IMR-90 (cell line): ENCODE data around the gene HPN. TPM values are rescaled to one million over a fixed set of nuclear protein-coding genes. Genes with fewer than 3 reads are reported as not detected.
A peak's percentile ranks its signal among the peaks of the same experiment; 100 is the strongest.

Experiments
- ATAC-seq: fragments of 200-7000 bp; cut with Tn5 transposase; 2 replicates; pipeline ENCODE4 v1.9.1; 2020; ENCODE audit warnings: low read depth, mild to moderate bottlenecking, moderate library complexity
- BruUV-seq: library from RNA; stranded (reverse); fragments of 400-500 nt; replicated peaks from 2 replicates; lab custom pipeline; 2021; lab: Mats Ljungman, UMichigan
- CTCF ChIA-PET: fragments of 300-600 bp; formaldehyde crosslinking; extraction: SDS; loops from one replicate; lab custom pipeline; 2021; ENCODE audit warnings: antibody characterized with exemption; lab: Yijun Ruan, JAX
- POLR2A ChIA-PET: fragments of 300-600 bp; sonication (Branson Sonifier 250); formaldehyde crosslinking; loops from one replicate; lab custom pipeline; 2022; ENCODE audit warnings: antibody characterized with exemption; ENCODE audit not compliant: unreplicated experiment; lab: Charles Lee
- DNase-seq: peaks from one replicate; pipeline ENCODE4 v3.0.0; 2013
- H2AFZ ChIP-seq: replicated peaks from 2 replicates; pipeline ENCODE3; 2013; ENCODE audit warnings: low read length, mild to moderate bottlenecking; ENCODE audit not compliant: poor library complexity
- H2AK5ac ChIP-seq: 2 replicates; pipeline ENCODE4 v1.6.1; 2013; ENCODE audit warnings: low read depth, low read length, inconsistent platforms
- H2AK9ac ChIP-seq: replicated peaks from 2 replicates; pipeline ENCODE3; 2013; ENCODE audit warnings: mild to moderate bottlenecking, low read depth, low read length, moderate library complexity; ENCODE audit not compliant: poor library complexity
- H2BK120ac ChIP-seq: 2 replicates; pipeline ENCODE4 v1.6.1; 2013; ENCODE audit warnings: low read depth, low read length, inconsistent platforms
- H2BK15ac ChIP-seq: 3 replicates; pipeline ENCODE4 v1.6.1; 2013; ENCODE audit warnings: low read depth, low read length, inconsistent platforms
- H2BK20ac ChIP-seq: 2 replicates; pipeline ENCODE4 v1.6.1; 2013; ENCODE audit warnings: low read depth, mild to moderate bottlenecking, inconsistent platforms, low read length, moderate library complexity
- H2BK5ac ChIP-seq: 2 replicates; pipeline ENCODE4 v1.6.1; 2013; ENCODE audit warnings: mild to moderate bottlenecking, low read depth, low read length, inconsistent platforms; ENCODE audit not compliant: poor library complexity, severe bottlenecking
- H3K14ac ChIP-seq: replicated peaks from 2 replicates; pipeline ENCODE4 v1.6.1; 2013; ENCODE audit warnings: low read depth, low read length, inconsistent platforms
- H3K18ac ChIP-seq: 2 replicates; pipeline ENCODE4 v1.6.1; 2013; ENCODE audit warnings: low read depth, low read length, control low read depth
- H3K23ac ChIP-seq: 2 replicates; pipeline ENCODE4 v1.6.1; 2013; ENCODE audit warnings: low read depth, low read length, inconsistent platforms
- H3K27ac ChIP-seq: 2 replicates; pipeline ENCODE4 v1.5.1; 2013; ENCODE audit warnings: mild to moderate bottlenecking, control low read depth, low read length; ENCODE audit not compliant: insufficient read depth
- H3K27me3 ChIP-seq: 2 replicates; pipeline ENCODE4 v1.6.1; 2013; ENCODE audit warnings: low read length; ENCODE audit not compliant: control insufficient read depth, insufficient read depth
- H3K36me3 ChIP-seq: 2 replicates; pipeline ENCODE4 v1.6.1; 2013; ENCODE audit warnings: low read length, mixed read lengths; ENCODE audit not compliant: control insufficient read depth, insufficient read depth
- H3K4ac ChIP-seq: 2 replicates; pipeline ENCODE4 v1.6.1; 2013; ENCODE audit warnings: low read depth, low read length, inconsistent platforms
- H3K4me1 ChIP-seq: 2 replicates; pipeline ENCODE4 v1.6.1; 2013; ENCODE audit warnings: low read length, mixed read lengths; ENCODE audit not compliant: control insufficient read depth, insufficient read depth
- H3K4me2 ChIP-seq: 2 replicates; pipeline ENCODE4 v1.6.1; 2013; ENCODE audit warnings: low read depth, mild to moderate bottlenecking, control low read depth, low read length, moderate library complexity
- H3K4me3 ChIP-seq: 2 replicates; pipeline ENCODE4 v1.5.1; 2013; ENCODE audit warnings: low read depth, mild to moderate bottlenecking, control low read depth, low read length, moderate library complexity; ENCODE audit not compliant: insufficient read depth
- H3K56ac ChIP-seq: 2 replicates; pipeline ENCODE4 v1.6.1; 2013; ENCODE audit warnings: low read length, inconsistent platforms; ENCODE audit not compliant: insufficient read depth; ENCODE audit errors: extremely low read depth
- H3K79me1 ChIP-seq, 2 experiments: 2 replicates each; pipeline ENCODE4 v1.6.1; 2013; ENCODE audit warnings: low read length in 2 of 2, inconsistent platforms in 1 of 2, low read depth in 1 of 2
- H3K9ac ChIP-seq: 2 replicates; pipeline ENCODE4 v1.6.1; 2013; ENCODE audit warnings: low read depth, low read length, control low read depth
- H3K9me1 ChIP-seq: 2 replicates; pipeline ENCODE4 v1.6.1; 2013; ENCODE audit warnings: low read length, inconsistent platforms; ENCODE audit not compliant: insufficient read depth
- H3K9me3 ChIP-seq: 2 replicates; pipeline ENCODE4 v1.6.1; 2013; ENCODE audit warnings: low read length; ENCODE audit not compliant: control insufficient read depth, insufficient read depth
- H4K20me1 ChIP-seq: 2 replicates; pipeline ENCODE4 v1.6.1; 2013; ENCODE audit warnings: low read length, inconsistent platforms; ENCODE audit not compliant: insufficient read depth
- H4K5ac ChIP-seq: 2 replicates; pipeline ENCODE4 v1.6.1; 2013; ENCODE audit warnings: mild to moderate bottlenecking, low read depth, low read length, control low read depth
- H4K8ac ChIP-seq, 2 experiments: 2 replicates each; pipeline ENCODE4 v1.6.1; 2013; ENCODE audit warnings: low read depth in 2 of 2, low read length in 2 of 2, control low read depth in 1 of 2, inconsistent platforms in 1 of 2
- H4K91ac ChIP-seq: 2 replicates; pipeline ENCODE4 v1.6.1; 2013; ENCODE audit warnings: low read depth, low read length, inconsistent platforms; ENCODE audit not compliant: insufficient read depth
- FOS ChIP-seq: fragments of 150-350 bp; IDR thresholded peaks from 2 replicates; pipeline ENCODE4 v1.6.1; 2016; ENCODE audit warnings: low read depth, low read length
- MXI1 ChIP-seq: IDR thresholded peaks from 2 replicates; pipeline ENCODE4 v1.6.1; 2012; ENCODE audit warnings: low read depth, mild to moderate bottlenecking, low read length, moderate library complexity, borderline replicate concordance
- WGBS, 2 experiments: methylation state at CpG; one replicate each; pipeline versions ENCODE4 v1.1.5 to v1.1.7; 2013; ENCODE audit warnings: missing lambda C conversion rate in 2 of 2; ENCODE audit not compliant: insufficient read length in 1 of 2; ENCODE audit errors: extremely low coverage in 2 of 2; 5-methylcytosine and 5-hydroxymethylcytosine counted together
- dilution Hi-C: fragments of 300-500 bp; cut with HindIII; formaldehyde crosslinking; loops from one replicate; pipeline ENCODE4 v1.14.3; 2018; ENCODE audit warnings: low sequenced_read_pairs; ENCODE audit not compliant: unreplicated experiment
- in situ Hi-C: fragments of 300-500 bp; cut with MboI; formaldehyde crosslinking; loops from 3 replicates; pipeline ENCODE4 v1.14.3; 2019; ENCODE audit warnings: low sequenced_read_pairs, inconsistent platforms, mixed read lengths
- intact Hi-C: fragments of 100-400 bp; cut with micrococcal nuclease; formaldehyde crosslinking; loops from 2 replicates; pipeline ENCODE4 v1.10.0; 2022
- polyA plus RNA-seq, 3 experiments: library from polyadenylated mRNA; depleted of rRNA; stranded (reverse); fragments of >200 nt; gene quantifications; 2 replicates each; pipeline ENCODE4 v1.2.3, GENCODE V29; 2012; ENCODE audit warnings: low replicate concordance in 1 of 3
- total RNA-seq: library from RNA; depleted of rRNA; stranded (reverse); fragments of >200 nt; gene quantifications from 2 replicates; pipeline ENCODE4 v1.2.3, GENCODE V29; 2012

The HPN gene
- total and polyA plus RNA-seq, 2 of the 4 experiments (the other 2 are of a cell fraction), result not detected

DNA sequence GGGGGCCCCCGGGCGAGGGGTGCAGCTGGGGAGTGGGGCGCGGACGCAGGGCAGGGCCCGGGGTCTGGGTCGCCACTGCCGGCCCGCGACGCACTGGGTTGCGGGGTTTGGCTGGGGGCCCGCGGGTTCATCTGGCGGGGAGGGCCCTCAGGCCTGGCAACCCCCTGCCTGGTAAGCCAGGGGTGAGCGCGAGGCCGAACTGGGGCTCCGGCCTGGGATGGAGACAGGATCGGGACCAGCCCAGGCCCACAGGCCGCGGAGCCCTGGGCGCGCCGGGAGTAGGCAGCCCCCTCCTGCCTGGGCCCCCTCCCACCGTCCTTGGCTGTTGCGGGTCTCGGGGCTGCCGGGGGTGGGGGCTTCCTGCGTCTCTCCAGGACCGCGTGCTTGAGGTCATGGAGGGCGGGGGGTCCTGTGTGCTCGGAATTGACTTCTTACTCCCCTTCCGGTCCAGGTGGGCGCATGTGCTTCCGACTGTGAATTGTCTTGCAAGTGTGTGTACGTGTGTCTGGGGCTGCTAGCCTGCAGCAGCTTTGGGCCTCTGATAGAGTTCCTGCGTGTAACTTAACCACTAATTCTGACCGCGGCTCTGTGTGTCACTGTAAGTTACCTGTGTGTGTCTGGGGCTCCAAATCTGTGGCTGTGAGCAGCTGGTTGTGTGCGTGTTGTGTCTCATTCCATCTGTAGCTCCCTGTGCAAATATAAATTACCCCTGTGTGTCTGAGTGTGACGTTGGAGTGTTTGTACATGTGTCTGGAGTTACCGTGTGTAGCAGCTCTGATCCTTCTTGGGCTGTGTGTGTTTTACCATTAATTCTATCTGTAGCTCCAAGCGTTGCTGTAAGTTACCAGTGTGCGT is 40.6 kb upstream of the HPN start:
- H3K18ac ChIP-seq, result peak overlapping the region; percentile 18
- peak overlapping the region; percentile 61 for H3K23ac ChIP-seq
- H2BK120ac ChIP-seq, result no peak overlapping the region
- H3K36me3 ChIP-seq, result peaks cover 13% of the 10 kb centered on the region
- ChIA-PET CTCF (no interaction called here), POLR2A (no interaction called here)
- H3K9me3 ChIP-seq, result no peaks in the 10 kb centered on the region
- in situ Hi-C loops (no loop called here), dilution Hi-C loops (no loop called here), intact Hi-C loops (no loop called here)
- no TSS peak for BruUV-seq
- peak overlapping the region; percentile 75 for H2BK5ac ChIP-seq
- H2AK9ac ChIP-seq, result peak overlapping the region; percentile 78
- H4K8ac ChIP-seq, result peak overlapping the region; percentile 17 to 41; a peak in 1 of 4 replicates
- peak overlapping the region; percentile 91 for H3K4me2 ChIP-seq
- H2AFZ ChIP-seq, result peak overlapping the region; percentile 82
- peak overlapping the region; percentile 84 for H3K14ac ChIP-seq
- ATAC-seq (peak; percentile 21), DNase-seq (peak; percentile 50)
- H2BK15ac ChIP-seq, result no peak overlapping the region
- peak overlapping the region; percentile 20 for H4K91ac ChIP-seq
- no peak overlapping the region for H2BK20ac ChIP-seq
- peaks cover 15% of the 10 kb centered on the region for H3K4me1 ChIP-seq
- H2AK5ac ChIP-seq, result peak overlapping the region; percentile 48
- H3K4me3 ChIP-seq, result peak overlapping the region; percentile 96
- no peaks in the 10 kb centered on the region for H3K27me3 ChIP-seq
- TF ChIP-seq MXI1 (peak; percentile 34; the same call in 1 of the 2 replicates), FOS (no peak)
- H3K79me1 ChIP-seq, result peaks cover 24 to 59% of the 10 kb centered on the region in 2 experiments
- H4K5ac ChIP-seq, result peak overlapping the region; percentile 50
- H3K9ac ChIP-seq, result peak overlapping the region; percentile 47
- H3K27ac ChIP-seq, result peak overlapping the region; percentile 92
- H3K9me1 ChIP-seq, result peaks cover 20% of the 10 kb centered on the region
- H4K20me1 ChIP-seq, result peaks cover 44% of the 10 kb centered on the region
- WGBS, 2 experiments, result 0% methylated on average over 16 of the region's 46 CpGs; no CpG with 5 or more reads in 1 of the 2 experiments
- peak overlapping the region; percentile 54; the same call in 1 of the 2 replicates for H3K56ac ChIP-seq
- H3K4ac ChIP-seq, result peak overlapping the region; percentile 55
